Uterus (tissue), 2 donors: Measurements from ENCODE around the gene GIT2.

Experiments used
- POLR2A ChIP-seq, 2 donors: fragments of 450-650 bp; IDR thresholded peaks; one replicate each; pipeline ENCODE4 v1.6.1; 2016; ENCODE audit warnings: antibody characterized with exemption in 2 of 2, mild to moderate bottlenecking in 1 of 2, moderate library complexity in 1 of 2
- TF ChIP-seq, protein P1 (sequence below), 4 experiments: fragments of 200-600 bp in 2 of 4; fragments of 450-650 bp in 2 of 4; sonication (generic) in 2 of 4; IDR thresholded peaks; one replicate each; pipeline ENCODE4 v1.5.1; 2016 to 2019; ENCODE audit warnings: antibody characterized with exemption in 4 of 4, mild to moderate bottlenecking in 2 of 4, moderate library complexity in 1 of 4

DNA sequence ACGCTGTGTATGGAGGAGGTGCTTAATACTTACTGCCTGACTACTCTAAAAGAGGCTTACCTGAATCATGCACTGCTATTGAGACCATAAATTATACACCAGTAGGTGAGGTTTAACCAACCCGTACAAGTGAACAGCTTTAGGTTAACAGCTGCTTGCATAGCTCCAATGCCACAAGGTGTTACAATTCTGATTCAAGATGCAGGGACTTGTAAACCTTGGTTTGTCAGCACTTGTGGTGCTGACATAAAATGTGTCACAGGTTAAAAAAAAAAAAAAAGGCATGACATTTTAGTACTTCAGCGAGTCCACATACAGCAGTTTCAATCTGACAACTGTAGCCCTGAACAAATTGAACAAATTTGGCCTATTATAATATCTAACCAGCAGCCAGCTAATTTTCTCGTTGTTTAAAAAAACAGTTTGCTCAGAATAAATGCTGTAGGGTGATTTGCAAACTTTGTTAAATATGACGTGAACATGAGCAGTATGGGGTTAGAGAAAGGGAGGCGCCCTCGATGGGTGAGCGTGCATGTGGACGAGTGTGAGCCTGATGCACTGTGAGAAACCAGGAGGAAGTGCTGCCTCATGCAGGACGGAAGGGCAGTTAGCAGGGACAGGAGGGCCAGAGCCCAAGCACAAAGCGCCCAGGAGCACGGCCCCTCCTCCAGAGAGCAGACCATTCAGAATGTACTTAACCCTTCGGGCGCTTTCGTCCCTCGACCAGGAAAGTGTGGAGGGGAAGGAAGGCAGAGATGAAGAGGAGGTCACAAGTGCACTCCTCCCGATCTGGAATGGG is 51.4 kb downstream of the GIT2 start:
- TF ChIP-seq, protein P1, sequence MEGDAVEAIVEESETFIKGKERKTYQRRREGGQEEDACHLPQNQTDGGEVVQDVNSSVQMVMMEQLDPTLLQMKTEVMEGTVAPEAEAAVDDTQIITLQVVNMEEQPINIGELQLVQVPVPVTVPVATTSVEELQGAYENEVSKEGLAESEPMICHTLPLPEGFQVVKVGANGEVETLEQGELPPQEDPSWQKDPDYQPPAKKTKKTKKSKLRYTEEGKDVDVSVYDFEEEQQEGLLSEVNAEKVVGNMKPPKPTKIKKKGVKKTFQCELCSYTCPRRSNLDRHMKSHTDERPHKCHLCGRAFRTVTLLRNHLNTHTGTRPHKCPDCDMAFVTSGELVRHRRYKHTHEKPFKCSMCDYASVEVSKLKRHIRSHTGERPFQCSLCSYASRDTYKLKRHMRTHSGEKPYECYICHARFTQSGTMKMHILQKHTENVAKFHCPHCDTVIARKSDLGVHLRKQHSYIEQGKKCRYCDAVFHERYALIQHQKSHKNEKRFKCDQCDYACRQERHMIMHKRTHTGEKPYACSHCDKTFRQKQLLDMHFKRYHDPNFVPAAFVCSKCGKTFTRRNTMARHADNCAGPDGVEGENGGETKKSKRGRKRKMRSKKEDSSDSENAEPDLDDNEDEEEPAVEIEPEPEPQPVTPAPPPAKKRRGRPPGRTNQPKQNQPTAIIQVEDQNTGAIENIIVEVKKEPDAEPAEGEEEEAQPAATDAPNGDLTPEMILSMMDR (IDR thresholded peaks at IDR 0.05): no peak
- no peak for TF ChIP-seq POLR2A (IDR thresholded peaks at IDR 0.05)
